Aorta (tissue), 5 donors: ENCODE measurements around the gene HBZ. TPM values are rescaled to one million over a fixed set of nuclear protein-coding genes. Genes with fewer than 3 reads are reported as not detected.
A peak's percentile ranks its signal among the peaks of the same experiment; 100 is the strongest.
"Not testable (repeated sequence)": the region's sequence is repeated elsewhere in the genome, so short reads cannot be mapped to it uniquely, and the experiment has no call there.

ENCODE experiments used
- ATAC-seq: fragments of 200-7000 bp; cut with Tn5 transposase; one replicate; pipeline ENCODE4 v1.9.1; 2022; ENCODE audit warnings: moderate library complexity; ENCODE audit not compliant: low FRiP score
- DNase-seq, 2 donors: peaks; one replicate each; pipeline ENCODE4 v3.0.0-alpha.2; 2020
- H3K27ac ChIP-seq, 2 donors: one replicate each; pipeline ENCODE4 v1.5.1; 2013; ENCODE audit warnings: low read length in 2 of 2, mild to moderate bottlenecking in 2 of 2, moderate library complexity in 2 of 2, control low read depth in 1 of 2, inconsistent platforms in 1 of 2, low read depth in 1 of 2
- H3K27me3 ChIP-seq, 2 donors: one replicate each; pipeline ENCODE4 v1.6.1; 2013; ENCODE audit warnings: control low read depth in 1 of 2, low read length in 1 of 2, mild to moderate bottlenecking in 1 of 2, moderate library complexity in 1 of 2; ENCODE audit not compliant: insufficient read depth in 2 of 2, control insufficient read depth in 1 of 2
- H3K36me3 ChIP-seq, 2 donors: one replicate each; pipeline ENCODE4 v1.6.1; 2013; ENCODE audit warnings: control low read depth in 1 of 2, low read length in 1 of 2, mild to moderate bottlenecking in 1 of 2; ENCODE audit not compliant: insufficient read depth in 2 of 2, control insufficient read depth in 1 of 2
- H3K4me1 ChIP-seq, 2 donors: one replicate each; pipeline ENCODE4 v1.6.1; 2013; ENCODE audit warnings: low read length in 2 of 2, control low read depth in 1 of 2, mild to moderate bottlenecking in 1 of 2, moderate library complexity in 1 of 2; ENCODE audit not compliant: insufficient read depth in 2 of 2, control insufficient read depth in 1 of 2
- H3K4me3 ChIP-seq, 2 donors: one replicate each; pipeline ENCODE4 v1.5.1; 2013; ENCODE audit warnings: low read length in 2 of 2, control low read depth in 1 of 2, mild to moderate bottlenecking in 1 of 2
- H3K9me3 ChIP-seq: one replicate; pipeline ENCODE4 v1.6.1; 2013; ENCODE audit warnings: mild to moderate bottlenecking, low read length; ENCODE audit not compliant: control insufficient read depth
- WGBS, 2 donors: extraction: QIAGEN DNeasy Blood & Tissue Kit; methylation state at CpG; one replicate each; pipeline ENCODE4 v1.1.7; 2013; 5-methylcytosine and 5-hydroxymethylcytosine counted together
- intact Hi-C, 2 donors: fragments of 100-400 bp; cut with DNase I; formaldehyde crosslinking; loops; one replicate each; pipeline versions ENCODE4 v1.14.2 to v1.15.0; 2022
- polyA plus RNA-seq, 2 donors: library from polyadenylated mRNA; stranded (reverse); fragments of 200-250 nt; gene quantifications; one replicate each; pipeline ENCODE4 v1.2.3, GENCODE V29; 2013
- total RNA-seq, 2 donors: library from RNA; stranded (reverse); fragmentation: NEBNext Ultra II Directional; extraction: Animal tissue kit (Norgen Biotek cat#: 25700); gene quantifications; one replicate each; pipeline ENCODE4 v1.2.1, GENCODE V29; 2021
- donor health status: healthy with polysubstance abuse.
- donor health status: Bipolar disorder and iron deficiency.
- donor health status: DM: no; HTN: no; CAD: no.
- donor health status: DM: no; HTN: no; CAD: no.
- donor health status: DM: yes; HTN: yes; CAD: no.

HBZ gene
- total and polyA plus RNA-seq, 4 donors, result not detected

DNA sequence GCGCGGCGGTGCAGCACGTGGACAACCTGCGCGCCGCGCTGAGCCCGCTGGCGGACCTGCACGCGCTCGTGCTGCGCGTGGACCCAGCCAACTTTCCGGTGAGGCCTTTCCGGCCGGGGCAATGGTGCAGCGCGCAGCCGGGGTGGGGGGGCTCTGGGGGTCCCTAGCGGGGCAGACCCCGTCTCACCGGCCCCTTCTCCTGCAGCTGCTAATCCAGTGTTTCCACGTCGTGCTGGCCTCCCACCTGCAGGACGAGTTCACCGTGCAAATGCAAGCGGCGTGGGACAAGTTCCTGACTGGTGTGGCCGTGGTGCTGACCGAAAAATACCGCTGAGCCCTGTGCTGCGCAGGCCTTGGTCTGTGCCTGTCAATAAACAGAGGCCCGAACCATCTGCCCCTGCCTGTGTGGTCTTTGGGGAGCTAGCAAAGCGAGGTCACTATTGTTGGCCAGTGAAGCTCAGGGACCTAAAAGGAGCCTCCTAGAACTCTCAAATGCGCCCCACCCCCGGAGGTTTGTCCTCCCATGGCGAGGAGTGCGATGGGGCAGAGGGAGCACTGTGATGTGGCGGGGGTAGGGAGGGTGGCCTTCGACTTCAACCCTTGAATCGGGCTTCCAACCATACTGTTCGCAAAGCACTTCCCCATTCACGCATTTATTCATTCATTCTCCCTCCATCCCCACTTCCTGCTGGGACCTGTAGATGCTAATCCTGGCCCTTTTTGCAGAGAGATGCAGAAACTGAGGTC, 14.1 kb downstream of the HBZ start:
- Histone ChIP-seq H3K4me3 (no peak overlapping the region), H3K27me3 (no peaks in the 10 kb centered on the region), H3K27ac (no peak overlapping the region), H3K4me1 (no peaks in the 10 kb centered on the region), H3K9me3 (no peaks in the 10 kb centered on the region), H3K36me3 (no peaks in the 10 kb centered on the region)
- intact Hi-C loops, result no loop called here
- ATAC-seq (no peak), DNase-seq (no peak)
- whole genome bisulfite sequencing, 2 donors, result 3 to 6% methylated on average over 44 to 45 of the region's 45 CpGs

DNA sequence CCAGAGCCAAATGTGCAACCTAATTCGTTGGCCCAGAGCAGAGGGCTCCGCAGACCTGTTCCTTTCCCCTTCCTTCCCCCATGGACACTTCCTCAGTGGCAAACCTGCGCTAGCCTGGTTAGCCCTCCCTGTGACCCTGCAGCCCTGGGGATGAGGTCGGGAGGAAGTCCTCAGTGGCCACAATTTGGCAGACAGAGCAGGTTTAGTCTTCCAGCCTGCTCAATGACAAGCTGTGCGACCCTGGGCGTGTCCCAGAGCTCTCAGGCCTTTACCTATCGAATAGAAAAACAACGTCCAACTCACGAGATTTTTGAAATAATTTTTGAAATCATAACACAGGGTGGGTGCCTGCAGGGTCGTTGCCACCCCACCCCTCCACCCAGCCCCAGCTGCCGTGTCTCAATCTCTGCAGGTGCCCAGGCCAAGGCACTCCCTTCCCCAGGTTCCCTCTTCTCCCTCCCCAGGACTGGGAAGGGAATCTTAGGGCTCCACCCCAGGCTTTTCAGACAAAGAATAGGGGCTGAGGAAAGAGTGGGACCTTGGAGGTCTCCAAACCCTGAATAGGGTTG, 14.8 kb downstream of the HBZ start:
- no peak for ATAC-seq
- intact Hi-C loops, result no loop called here
- no peak overlapping the region for H3K27ac ChIP-seq
- no peaks in the 10 kb centered on the region for H3K4me1 ChIP-seq
- no peaks in the 10 kb centered on the region for H3K36me3 ChIP-seq
- H3K9me3 ChIP-seq, result no peaks in the 10 kb centered on the region
- H3K27me3 ChIP-seq, result no peaks in the 10 kb centered on the region
- WGBS, 2 donors, result 6 to 12% methylated on average over 11 of the region's 11 CpGs
- no peak overlapping the region for H3K4me3 ChIP-seq
- no peak for DNase-seq

DNA sequence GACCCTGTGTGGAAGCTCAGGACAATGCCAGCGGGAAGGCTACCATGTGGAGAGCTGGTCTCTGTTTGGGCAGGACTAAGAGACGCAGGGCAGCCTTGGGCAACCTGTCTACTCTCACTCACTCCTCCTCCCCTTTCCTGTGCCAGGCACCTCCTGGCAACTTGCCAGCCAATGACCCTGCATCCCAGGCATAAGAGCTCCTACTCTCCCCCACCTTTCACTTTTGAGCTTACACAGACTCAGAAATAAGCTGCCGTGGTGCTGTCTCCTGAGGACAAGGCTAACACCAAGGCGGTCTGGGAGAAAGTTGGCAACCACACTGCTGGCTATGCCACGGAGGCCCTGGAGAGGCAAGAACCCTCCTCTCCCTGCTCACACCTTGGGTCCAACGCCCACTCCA, 16.0 kb downstream of the HBZ start:
- ATAC-seq (no peak), DNase-seq (no peak)
- Histone ChIP-seq H3K4me3 (no peak overlapping the region), H3K4me1 (no peaks in the 10 kb centered on the region), H3K27me3 (no peaks in the 10 kb centered on the region), H3K27ac (no peak overlapping the region), H3K36me3 (no peaks in the 10 kb centered on the region), H3K9me3 (no peaks in the 10 kb centered on the region)
- 40 to 55% methylated on average over 6 of the region's 6 CpGs for WGBS, 2 donors
- intact Hi-C loops, result no loop called here

DNA sequence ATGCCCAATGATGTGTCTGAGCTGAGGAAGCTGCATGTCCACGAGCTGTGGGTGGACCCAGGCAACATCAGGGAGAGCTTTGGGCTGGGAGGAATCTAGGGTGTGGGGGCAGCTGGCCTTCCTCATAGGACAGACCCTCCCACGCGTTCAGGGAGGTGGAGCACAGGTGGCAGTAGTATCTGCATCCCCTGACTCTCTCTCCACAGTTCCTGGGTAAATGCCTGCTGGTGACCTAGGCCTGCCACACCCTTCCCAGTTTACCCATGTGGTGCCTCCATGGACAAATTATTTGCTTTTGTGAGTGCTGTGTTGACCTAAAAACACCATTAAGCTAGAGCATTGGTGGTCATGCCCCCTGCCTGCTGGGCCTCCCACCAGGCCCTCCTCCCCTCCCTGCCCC, 16.6 kb downstream of the HBZ start:
- no peaks in the 10 kb centered on the region for H3K27me3 ChIP-seq
- no peak overlapping the region for H3K4me3 ChIP-seq
- no peaks in the 10 kb centered on the region for H3K36me3 ChIP-seq
- DNase-seq (no peak), ATAC-seq (no peak)
- no peak overlapping the region for H3K27ac ChIP-seq
- H3K4me1 ChIP-seq, result no peaks in the 10 kb centered on the region
- intact Hi-C loops, result no loop called here
- 33 to 43% methylated on average over 3 of the region's 3 CpGs for WGBS, 2 donors
- no peaks in the 10 kb centered on the region for H3K9me3 ChIP-seq

DNA sequence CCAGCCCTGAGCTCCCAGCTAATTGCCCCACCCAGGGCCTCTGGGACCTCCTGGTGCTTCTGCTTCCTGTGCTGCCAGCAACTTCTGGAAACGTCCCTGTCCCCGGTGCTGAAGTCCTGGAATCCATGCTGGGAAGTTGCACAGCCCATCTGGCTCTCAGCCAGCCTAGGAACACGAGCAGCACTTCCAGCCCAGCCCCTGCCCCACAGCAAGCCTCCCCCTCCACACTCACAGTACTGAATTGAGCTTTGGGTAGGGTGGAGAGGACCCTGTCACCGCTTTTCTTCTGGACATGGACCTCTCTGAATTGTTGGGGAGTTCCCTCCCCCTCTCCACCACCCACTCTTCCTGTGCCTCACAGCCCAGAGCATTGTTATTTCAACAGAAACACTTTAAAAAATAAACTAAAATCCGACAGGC, 17.7 kb downstream of the HBZ start:
- H3K4me1 ChIP-seq, DNase-seq, H3K9me3 ChIP-seq, H3K4me3 ChIP-seq, intact Hi-C loops, H3K27ac ChIP-seq, H3K36me3 ChIP-seq, H3K27me3 ChIP-seq: not testable (repeated sequence)
- 0 to 1% methylated on average over 5 of the region's 5 CpGs for WGBS, 2 donors
- peak; percentile 45 for ATAC-seq

DNA sequence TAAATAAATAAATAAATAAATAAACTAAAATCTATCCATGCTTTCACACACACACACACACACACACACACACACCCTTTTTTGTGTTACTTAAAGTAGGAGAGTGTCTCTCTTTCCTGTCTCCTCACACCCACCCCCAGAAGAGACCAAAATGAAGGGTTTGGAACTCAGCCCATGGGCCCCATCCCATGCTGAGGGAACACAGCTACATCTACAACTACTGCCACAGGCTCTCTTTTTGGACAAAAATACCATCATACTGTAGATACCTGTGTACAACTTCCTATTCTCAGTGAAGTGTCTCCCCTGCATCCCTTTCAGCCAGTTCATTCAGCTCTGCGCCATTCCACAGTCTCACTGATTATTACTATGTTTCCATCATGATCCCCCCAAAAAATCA, 18.3 kb downstream of the HBZ start:
- Histone ChIP-seq H3K9me3 (no peaks in the 10 kb centered on the region), H3K27ac (no peak overlapping the region), H3K4me1 (no peaks in the 10 kb centered on the region), H3K27me3 (no peaks in the 10 kb centered on the region), H3K36me3 (no peaks in the 10 kb centered on the region), H3K4me3 (no peak overlapping the region)
- ATAC-seq, result no peak
- no peak for DNase-seq
- intact Hi-C loops, result no loop called here
- 45 to 48% methylated on average over 1 of the region's 1 CpG for WGBS, 2 donors

DNA sequence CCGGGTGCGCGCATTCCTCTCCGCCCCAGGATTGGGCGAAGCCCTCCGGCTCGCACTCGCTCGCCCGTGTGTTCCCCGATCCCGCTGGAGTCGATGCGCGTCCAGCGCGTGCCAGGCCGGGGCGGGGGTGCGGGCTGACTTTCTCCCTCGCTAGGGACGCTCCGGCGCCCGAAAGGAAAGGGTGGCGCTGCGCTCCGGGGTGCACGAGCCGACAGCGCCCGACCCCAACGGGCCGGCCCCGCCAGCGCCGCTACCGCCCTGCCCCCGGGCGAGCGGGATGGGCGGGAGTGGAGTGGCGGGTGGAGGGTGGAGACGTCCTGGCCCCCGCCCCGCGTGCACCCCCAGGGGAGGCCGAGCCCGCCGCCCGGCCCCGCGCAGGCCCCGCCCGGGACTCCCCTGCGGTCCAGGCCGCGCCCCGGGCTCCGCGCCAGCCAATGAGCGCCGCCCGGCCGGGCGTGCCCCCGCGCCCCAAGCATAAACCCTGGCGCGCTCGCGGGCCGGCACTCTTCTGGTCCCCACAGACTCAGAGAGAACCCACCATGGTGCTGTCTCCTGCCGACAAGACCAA, 20.0 kb downstream of the HBZ start, which contains the start of gene HBA2:
Gene HBA2, plus strand, starts transcription at position 503 of the 568 bp plus-strand sequence. Its CDS starts 37 bp downstream, at position 540.
- DNase-seq, H3K27ac ChIP-seq, H3K27me3 ChIP-seq, intact Hi-C loops, H3K4me3 ChIP-seq, H3K4me1 ChIP-seq, H3K36me3 ChIP-seq, ATAC-seq, H3K9me3 ChIP-seq: not testable (repeated sequence)
- no CpG with 5 or more reads among the region's 74 CpGs for whole genome bisulfite sequencing, 2 donors

DNA sequence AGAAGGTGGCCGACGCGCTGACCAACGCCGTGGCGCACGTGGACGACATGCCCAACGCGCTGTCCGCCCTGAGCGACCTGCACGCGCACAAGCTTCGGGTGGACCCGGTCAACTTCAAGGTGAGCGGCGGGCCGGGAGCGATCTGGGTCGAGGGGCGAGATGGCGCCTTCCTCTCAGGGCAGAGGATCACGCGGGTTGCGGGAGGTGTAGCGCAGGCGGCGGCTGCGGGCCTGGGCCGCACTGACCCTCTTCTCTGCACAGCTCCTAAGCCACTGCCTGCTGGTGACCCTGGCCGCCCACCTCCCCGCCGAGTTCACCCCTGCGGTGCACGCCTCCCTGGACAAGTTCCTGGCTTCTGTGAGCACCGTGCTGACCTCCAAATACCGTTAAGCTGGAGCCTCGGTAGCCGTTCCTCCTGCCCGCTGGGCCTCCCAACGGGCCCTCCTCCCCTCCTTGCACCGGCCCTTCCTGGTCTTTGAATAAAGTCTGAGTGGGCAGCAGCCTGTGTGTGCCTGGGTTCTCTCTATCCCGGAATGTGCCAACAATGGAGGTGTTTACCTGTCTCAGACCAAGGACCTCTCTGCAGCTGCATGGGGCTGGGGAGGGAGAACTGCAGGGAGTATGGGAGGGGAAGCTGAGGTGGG, 20.9 kb downstream of the HBZ start:
- H3K4me3 ChIP-seq, H3K9me3 ChIP-seq, DNase-seq, H3K27ac ChIP-seq, H3K36me3 ChIP-seq, intact Hi-C loops, H3K27me3 ChIP-seq, ATAC-seq, H3K4me1 ChIP-seq: not testable (repeated sequence)
- 3 to 5% methylated on average over 20 to 32 of the region's 44 CpGs for WGBS, 2 donors
